WI38 (cell line): ENCODE results near the gene NRG3.

Experiments
- H3K4me3 ChIP-seq: 2 replicates; pipeline ENCODE4 v1.5.1; 2011; ENCODE audit warnings: low read depth, mild to moderate bottlenecking, control low read depth, low read length
- CTCF ChIP-seq: IDR thresholded peaks from 2 replicates; pipeline ENCODE4 v1.5.1; 2012; ENCODE audit warnings: low read depth, mild to moderate bottlenecking, control low read depth, low read length

The NRG3 gene

GRCh38 chr10:82554381-82554780, 679.4 kb downstream of the NRG3 start:
- H3K4me3 ChIP-seq = no peak overlapping the region
- no peak for TF ChIP-seq CTCF

GRCh38 chr10:82558014-82558607, 683.1 kb downstream of the NRG3 start:
- TF ChIP-seq CTCF = no peak
- H3K4me3 ChIP-seq = no peak overlapping the region

GRCh38 chr10:82564353-82565196, 689.6 kb downstream of the NRG3 start:
- no peak overlapping the region for H3K4me3 ChIP-seq
- no peak for TF ChIP-seq CTCF

- no peak for TF ChIP-seq CTCF
- H3K4me3 ChIP-seq = no peak overlapping the region
Observed at GRCh38 chr10:82565197-82565575, 690.2 kb downstream of the NRG3 start.

- TF ChIP-seq CTCF = no peak
Observed at GRCh38 chr10:82572744-82573143, 697.8 kb downstream of the NRG3 start.

GRCh38 chr10:82574081-82574480, 699.1 kb downstream of the NRG3 start:
- no peak for TF ChIP-seq CTCF
- H3K4me3 ChIP-seq = no peak overlapping the region

More at GRCh38 chr10:82572744-82573143, 697.8 kb downstream of the NRG3 start:
- no peak overlapping the region for H3K4me3 ChIP-seq

GRCh38 chr10:82575318-82575717, 700.3 kb downstream of the NRG3 start:
- no peak for TF ChIP-seq CTCF
- H3K4me3 ChIP-seq = no peak overlapping the region
